ENCODE measurements around the gene PRL.

DNA sequence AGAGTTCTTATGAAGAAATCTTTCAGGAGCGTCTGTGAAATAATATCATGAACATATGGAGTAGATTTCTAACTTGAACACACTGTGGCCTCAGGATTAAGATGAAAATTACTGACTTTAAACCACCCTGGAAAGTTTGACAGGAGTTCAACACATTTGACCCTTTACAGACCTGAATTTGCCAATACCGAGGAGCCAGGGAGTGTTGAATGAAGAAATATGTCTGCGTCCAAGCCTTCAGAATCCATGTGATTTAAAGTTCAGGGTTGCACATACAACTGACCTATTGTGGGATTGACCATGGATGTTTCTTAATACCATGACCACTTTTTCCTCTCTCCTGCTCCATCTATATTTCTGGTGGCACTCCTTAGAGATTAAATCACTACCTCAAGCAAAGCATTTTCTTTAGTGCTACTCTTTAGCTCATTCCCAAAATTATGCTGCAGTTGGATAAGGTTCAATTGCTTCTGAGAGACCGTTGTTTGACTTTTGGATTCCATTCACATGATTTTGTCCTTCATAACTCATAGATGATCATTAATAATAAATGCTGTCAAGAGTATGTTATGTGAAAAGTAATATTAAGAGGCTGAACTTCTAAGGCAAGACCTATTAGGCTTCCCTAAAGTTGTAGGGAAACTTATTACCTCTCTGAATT lies 57.4 kb downstream of the PRL start:
- TF ChIP-seq ZNF558 (tag by site-specific recombination; IDR thresholded peaks at IDR 0.05): no peak
- TF ChIP-seq, protein P1, sequence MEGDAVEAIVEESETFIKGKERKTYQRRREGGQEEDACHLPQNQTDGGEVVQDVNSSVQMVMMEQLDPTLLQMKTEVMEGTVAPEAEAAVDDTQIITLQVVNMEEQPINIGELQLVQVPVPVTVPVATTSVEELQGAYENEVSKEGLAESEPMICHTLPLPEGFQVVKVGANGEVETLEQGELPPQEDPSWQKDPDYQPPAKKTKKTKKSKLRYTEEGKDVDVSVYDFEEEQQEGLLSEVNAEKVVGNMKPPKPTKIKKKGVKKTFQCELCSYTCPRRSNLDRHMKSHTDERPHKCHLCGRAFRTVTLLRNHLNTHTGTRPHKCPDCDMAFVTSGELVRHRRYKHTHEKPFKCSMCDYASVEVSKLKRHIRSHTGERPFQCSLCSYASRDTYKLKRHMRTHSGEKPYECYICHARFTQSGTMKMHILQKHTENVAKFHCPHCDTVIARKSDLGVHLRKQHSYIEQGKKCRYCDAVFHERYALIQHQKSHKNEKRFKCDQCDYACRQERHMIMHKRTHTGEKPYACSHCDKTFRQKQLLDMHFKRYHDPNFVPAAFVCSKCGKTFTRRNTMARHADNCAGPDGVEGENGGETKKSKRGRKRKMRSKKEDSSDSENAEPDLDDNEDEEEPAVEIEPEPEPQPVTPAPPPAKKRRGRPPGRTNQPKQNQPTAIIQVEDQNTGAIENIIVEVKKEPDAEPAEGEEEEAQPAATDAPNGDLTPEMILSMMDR (tag by site-specific recombination; IDR thresholded peaks at IDR 0.05): no peak
- TF ChIP-seq BCL11B (tag by site-specific recombination; IDR thresholded peaks at IDR 0.05; ENCODE audit: low read depth): no peak

Data from HEK293 (cell line).